ENCODE data around the gene EEF2KMT.

- TF ChIP-seq CTCF (conservative IDR thresholded peaks at IDR 0.05; ENCODE audit: low read depth, low read length) (no peak), EZH2phosphoT487 (IDR thresholded peaks at IDR 0.05; ENCODE audit: borderline replicate concordance, low read length) (no peak), EZH2 (IDR thresholded peaks at IDR 0.05; ENCODE audit: low read length, unreplicated experiment) (no peak)
These were observed 22.0 kb downstream of the EEF2KMT start for GRCh38 chr16:5075637-5076036.
